ENCODE data around the gene MORN1. TPM values are rescaled to one million over a fixed set of nuclear protein-coding genes. Genes with fewer than 3 reads are reported as not detected.

The MORN1 gene
- total RNA-seq, 2 experiments from 2014 or later, result 5.3 to 6.5 TPM

DNA sequence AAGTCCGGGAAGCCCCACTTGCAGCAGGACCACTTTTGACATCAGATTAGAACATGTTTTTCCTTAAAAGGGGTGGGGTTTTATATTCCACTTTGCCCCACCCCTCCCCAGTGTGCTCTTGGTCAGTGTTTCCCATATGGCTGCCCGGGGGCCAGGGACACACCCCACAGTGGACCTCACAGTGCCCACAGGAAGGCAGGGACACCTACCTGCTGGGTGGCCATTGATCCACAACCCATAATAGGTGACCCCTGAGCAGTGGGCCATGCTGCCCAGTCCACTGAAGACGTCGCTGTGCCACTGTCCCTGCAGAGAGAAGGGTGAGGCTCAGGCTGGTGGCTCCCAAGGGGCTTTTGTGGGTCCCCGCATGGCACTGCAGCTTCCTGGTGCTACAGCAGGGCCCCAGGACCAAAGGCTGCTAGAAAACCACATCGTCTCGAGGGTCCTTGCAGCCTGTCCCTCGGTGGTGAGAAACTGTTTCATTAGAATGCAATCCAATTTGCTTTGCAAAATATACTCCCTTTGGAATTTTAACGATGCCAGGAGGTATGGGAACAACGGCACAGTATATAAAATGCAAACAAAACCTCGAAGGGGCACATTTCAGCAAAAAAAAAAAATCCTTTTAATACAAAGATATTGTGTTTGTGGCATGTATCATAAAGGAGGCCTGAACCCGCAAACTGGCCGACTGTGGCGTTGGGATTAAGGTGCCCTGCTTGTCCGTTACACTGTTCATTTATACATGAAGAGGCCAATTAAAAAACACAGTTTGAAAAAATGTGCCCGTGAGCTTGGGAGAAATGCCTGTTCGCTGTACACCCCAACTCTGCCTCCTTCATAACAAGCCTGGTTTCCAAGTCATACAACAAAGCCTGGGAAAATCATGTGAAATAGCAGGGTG is 16.9 kb downstream of the MORN1 start:
- H3K9me3 Mint-ChIP-seq, result no peaks in the 10 kb centered on the region
- TF ChIP-seq, protein P1, sequence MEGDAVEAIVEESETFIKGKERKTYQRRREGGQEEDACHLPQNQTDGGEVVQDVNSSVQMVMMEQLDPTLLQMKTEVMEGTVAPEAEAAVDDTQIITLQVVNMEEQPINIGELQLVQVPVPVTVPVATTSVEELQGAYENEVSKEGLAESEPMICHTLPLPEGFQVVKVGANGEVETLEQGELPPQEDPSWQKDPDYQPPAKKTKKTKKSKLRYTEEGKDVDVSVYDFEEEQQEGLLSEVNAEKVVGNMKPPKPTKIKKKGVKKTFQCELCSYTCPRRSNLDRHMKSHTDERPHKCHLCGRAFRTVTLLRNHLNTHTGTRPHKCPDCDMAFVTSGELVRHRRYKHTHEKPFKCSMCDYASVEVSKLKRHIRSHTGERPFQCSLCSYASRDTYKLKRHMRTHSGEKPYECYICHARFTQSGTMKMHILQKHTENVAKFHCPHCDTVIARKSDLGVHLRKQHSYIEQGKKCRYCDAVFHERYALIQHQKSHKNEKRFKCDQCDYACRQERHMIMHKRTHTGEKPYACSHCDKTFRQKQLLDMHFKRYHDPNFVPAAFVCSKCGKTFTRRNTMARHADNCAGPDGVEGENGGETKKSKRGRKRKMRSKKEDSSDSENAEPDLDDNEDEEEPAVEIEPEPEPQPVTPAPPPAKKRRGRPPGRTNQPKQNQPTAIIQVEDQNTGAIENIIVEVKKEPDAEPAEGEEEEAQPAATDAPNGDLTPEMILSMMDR (IDR thresholded peaks at IDR 0.05), result no peak
- Histone ChIP-seq H3K27ac (ENCODE audit: low read depth in 1 of 2, low read length in 2 of 2) (no peak overlapping the region), H3K36me3 (ENCODE audit: insufficient read depth, low read length) (no peaks in the 10 kb centered on the region), H3K4me1 (ENCODE audit: insufficient read depth, low read length) (no peaks in the 10 kb centered on the region), H3K4me3 (ENCODE audit: low read length) (no peak overlapping the region), H3K9me3 (ENCODE audit: control insufficient read depth in 1 of 2, insufficient read depth in 1 of 2, low read length in 2 of 2) (no peaks in the 10 kb centered on the region), H3K27me3 (ENCODE audit: control insufficient read depth in 1 of 2, insufficient read depth in 2 of 2, low read length in 2 of 2) (no peaks in the 10 kb centered on the region)
- no peak overlapping the region for H3K27ac Mint-ChIP-seq
- no peak for ATAC-seq (ENCODE audit: poor library complexity)
- H3K4me3 Mint-ChIP-seq, result no peak overlapping the region
- no peaks in the 10 kb centered on the region for H3K4me1 Mint-ChIP-seq (ENCODE audit: low read depth)
- no peaks in the 10 kb centered on the region for H3K36me3 Mint-ChIP-seq (ENCODE audit: low read depth)
- no peak for DNase-seq
- H3K27me3 Mint-ChIP-seq, result no peaks in the 10 kb centered on the region
- intact Hi-C loops (cut with DNase I, micrococcal nuclease), result no loop called here
- ChIA-PET POLR2A (no interaction called here), CTCF (no interaction called here)

GRCh38 chr1:2373551-2374251 is 17.7 kb downstream of the MORN1 start:
- Mint-ChIP-seq H3K36me3 (ENCODE audit: low read depth) (no peaks in the 10 kb centered on the region), H3K4me1 (ENCODE audit: low read depth) (no peaks in the 10 kb centered on the region), H3K4me3 (no peak overlapping the region), H3K27me3 (no peaks in the 10 kb centered on the region), H3K9me3 (no peaks in the 10 kb centered on the region), H3K27ac (no peak overlapping the region)
- ChIA-PET POLR2A (no interaction called here), CTCF (no interaction called here)
- Histone ChIP-seq H3K4me1 (ENCODE audit: insufficient read depth, low read length) (no peaks in the 10 kb centered on the region), H3K27me3 (ENCODE audit: control insufficient read depth in 1 of 2, insufficient read depth in 2 of 2, low read length in 2 of 2) (no peaks in the 10 kb centered on the region), H3K4me3 (ENCODE audit: low read length) (no peak overlapping the region), H3K27ac (ENCODE audit: low read depth in 1 of 2, low read length in 2 of 2) (no peak overlapping the region), H3K9me3 (ENCODE audit: control insufficient read depth in 1 of 2, insufficient read depth in 1 of 2, low read length in 2 of 2) (no peaks in the 10 kb centered on the region), H3K36me3 (ENCODE audit: insufficient read depth, low read length) (no peaks in the 10 kb centered on the region)
- intact Hi-C loops (cut with DNase I, micrococcal nuclease), result no loop called here
- ATAC-seq (ENCODE audit: poor library complexity), result no peak
- TF ChIP-seq, protein P1 (IDR thresholded peaks at IDR 0.05), result no peak
- no peak for DNase-seq

GRCh38 chr1:2372551-2373490 is 18.5 kb downstream of the MORN1 start:
- H3K27me3 ChIP-seq (ENCODE audit: control insufficient read depth in 1 of 2, insufficient read depth in 2 of 2, low read length in 2 of 2), result no peaks in the 10 kb centered on the region
- no peaks in the 10 kb centered on the region for H3K36me3 ChIP-seq (ENCODE audit: insufficient read depth, low read length)
- ChIA-PET CTCF (no interaction called here), POLR2A (no interaction called here)
- no peak overlapping the region for H3K27ac ChIP-seq (ENCODE audit: low read depth in 1 of 2, low read length in 2 of 2)
- Mint-ChIP-seq H3K27me3 (no peaks in the 10 kb centered on the region), H3K9me3 (no peaks in the 10 kb centered on the region), H3K4me3 (no peak overlapping the region), H3K36me3 (ENCODE audit: low read depth) (no peaks in the 10 kb centered on the region), H3K27ac (no peak overlapping the region), H3K4me1 (ENCODE audit: low read depth) (no peaks in the 10 kb centered on the region)
- H3K4me1 ChIP-seq (ENCODE audit: insufficient read depth, low read length), result no peaks in the 10 kb centered on the region
- H3K9me3 ChIP-seq (ENCODE audit: control insufficient read depth in 1 of 2, insufficient read depth in 1 of 2, low read length in 2 of 2), result no peaks in the 10 kb centered on the region
- TF ChIP-seq, protein P1 (IDR thresholded peaks at IDR 0.05), result no peak
- intact Hi-C loops (cut with DNase I, micrococcal nuclease), result no loop called here
- ATAC-seq (ENCODE audit: poor library complexity) (no peak), DNase-seq (no peak)
- H3K4me3 ChIP-seq (ENCODE audit: low read length), result no peak overlapping the region

All from CD4-positive, alpha-beta T cell (primary cell).